ENCODE results near the gene PLA2G15. TPM values are rescaled to one million over a fixed set of nuclear protein-coding genes. Genes with fewer than 3 reads are reported as not detected.
A peak's percentile ranks its signal among the peaks of the same experiment; 100 is the strongest.

PLA2G15 gene
- total RNA-seq, 2 donors from 2014 or later = 28.3 to 29.1 TPM

DNA sequence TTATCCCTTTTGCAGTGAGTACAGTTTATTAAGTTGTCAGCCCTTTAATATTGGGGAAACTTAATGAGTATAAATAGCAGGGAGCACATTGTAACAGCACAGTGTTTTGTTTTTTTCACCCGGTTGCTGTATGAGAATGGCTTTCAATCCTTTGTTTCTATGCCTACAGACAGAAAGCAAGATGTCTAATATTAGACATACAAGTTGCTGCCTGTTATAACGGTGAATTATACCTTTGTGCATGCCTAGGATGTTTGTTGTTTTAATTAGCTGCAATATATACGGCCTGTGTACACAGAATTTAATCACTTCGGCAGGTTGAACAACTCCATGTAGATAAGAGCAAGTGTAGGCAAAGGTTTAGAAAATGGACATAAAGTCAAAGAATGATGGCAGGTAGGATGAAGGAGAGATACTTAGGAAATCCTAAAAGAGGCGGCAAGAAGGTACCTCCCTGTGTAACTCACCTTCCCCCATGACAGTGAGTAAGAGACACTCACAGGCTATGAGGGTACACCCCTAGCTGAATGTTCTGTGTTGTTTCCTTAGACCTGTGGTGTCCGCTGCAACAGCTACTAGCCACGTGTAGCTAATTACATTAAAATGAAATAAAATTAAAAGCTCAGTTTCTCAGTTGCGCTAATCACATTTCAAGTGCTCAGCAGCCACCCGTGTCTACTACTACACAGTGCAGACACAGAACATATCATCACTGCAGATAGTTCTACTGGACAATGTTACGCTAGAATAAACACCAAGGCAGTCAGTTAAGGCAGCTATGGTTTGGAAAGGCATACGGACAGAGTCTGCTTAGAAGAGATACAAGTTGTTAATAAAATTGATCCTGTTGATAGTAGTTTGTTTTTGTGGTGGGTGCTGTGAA, 54.6 kb downstream of the PLA2G15 start:
- Histone ChIP-seq H3K27me3 (no peaks in the 10 kb centered on the region), H3K4me1 (peaks cover 0 to 41% of the 10 kb centered on the region in 2 donors), H3K4me3 (no peak overlapping the region), H3K9me3 (no peaks in the 10 kb centered on the region), H3K36me3 (peaks cover 96% of the 10 kb centered on the region), H3K27ac (peak overlapping the region; percentile 66 to 78)
- no peak for TF ChIP-seq CTCF (IDR thresholded peaks at IDR 0.05)
- DNase-seq (ENCODE audit: low spot score) = no peak

- Histone ChIP-seq H3K4me1 (peaks cover 0 to 41% of the 10 kb centered on the region in 2 donors), H3K4me3 (no peak overlapping the region), H3K27me3 (no peaks in the 10 kb centered on the region), H3K36me3 (peaks cover 96% of the 10 kb centered on the region), H3K9me3 (no peaks in the 10 kb centered on the region), H3K27ac (no peak overlapping the region)
- no peak for DNase-seq (ENCODE audit: low spot score)
- no peak for TF ChIP-seq CTCF (IDR thresholded peaks at IDR 0.05)
Observed at GRCh38 chr16:68300734-68301459, 55.7 kb downstream of the PLA2G15 start.

GRCh38 chr16:68306633-68307032, 61.5 kb downstream of the PLA2G15 start:
- Histone ChIP-seq H3K4me1 (peaks cover 0 to 24% of the 10 kb centered on the region in 2 donors), H3K36me3 (peaks cover 42% of the 10 kb centered on the region), H3K27ac (no peak overlapping the region), H3K4me3 (no peak overlapping the region), H3K9me3 (no peaks in the 10 kb centered on the region), H3K27me3 (no peaks in the 10 kb centered on the region)
- no peak for DNase-seq (ENCODE audit: low spot score)
- no peak for TF ChIP-seq CTCF (IDR thresholded peaks at IDR 0.05)

DNA sequence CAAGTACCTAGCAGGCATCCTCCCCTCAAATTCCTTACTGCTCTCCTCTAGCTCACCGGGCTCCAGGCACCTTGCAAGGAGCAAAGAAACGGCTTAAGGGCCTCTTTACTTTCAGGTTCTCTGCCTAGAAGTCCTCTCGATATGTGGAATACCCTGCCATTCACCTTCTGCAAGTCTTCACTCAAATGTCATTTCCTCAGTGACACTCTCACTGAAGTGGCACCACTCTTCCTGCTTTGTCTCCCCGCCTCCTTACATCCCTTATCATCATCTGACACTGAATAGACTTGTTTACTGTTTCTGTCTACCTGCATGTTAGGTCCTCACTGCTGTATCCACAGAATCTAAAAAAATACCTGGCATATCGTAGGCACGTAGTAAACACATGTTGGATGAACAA, 64.6 kb downstream of the PLA2G15 start:
- Histone ChIP-seq H3K4me3 (peak overlapping the region; percentile 58 to 88), H3K9me3 (no peaks in the 10 kb centered on the region), H3K27ac (no peak overlapping the region), H3K27me3 (no peaks in the 10 kb centered on the region), H3K4me1 (peaks cover 0 to 27% of the 10 kb centered on the region in 2 donors), H3K36me3 (peaks cover 12% of the 10 kb centered on the region)
- no peak for DNase-seq (ENCODE audit: low spot score)
- no peak for TF ChIP-seq CTCF (IDR thresholded peaks at IDR 0.05)

GRCh38 chr16:68310437-68310773, 65.2 kb downstream of the PLA2G15 start:
- peak overlapping the region; percentile 69 to 80 for H3K27ac ChIP-seq
- H3K4me1 ChIP-seq = peaks cover 0 to 27% of the 10 kb centered on the region in 2 donors
- peak overlapping the region; percentile 58 to 88 for H3K4me3 ChIP-seq
- H3K9me3 ChIP-seq = no peaks in the 10 kb centered on the region
- TF ChIP-seq CTCF (IDR thresholded peaks at IDR 0.05) = no peak
- H3K36me3 ChIP-seq = peaks cover 6% of the 10 kb centered on the region
- no peak for DNase-seq (ENCODE audit: low spot score)
- H3K27me3 ChIP-seq = no peaks in the 10 kb centered on the region

Small RNAs within 50 kb of the gene (microRNA-seq; reads per million reads assigned to microRNA genes)
- gene MIR6773 (ENCODE audit: borderline number of aligned reads in 2 of 2, borderline replicate concordance in 1 of 2) = 0 reads per million in 2 donors

Other genes with a start within 250 kb of the PLA2G15 start
- gene DPEP2, start 245.9 kb upstream of the PLA2G15 start, total RNA-seq = 1 to 10 TPM in 1 of 2 donors, under 1 TPM in 1; 0.85 to 1.6 TPM
- gene DPEP2NB, start 229.5 kb upstream of the PLA2G15 start, total RNA-seq = not detected
- gene DDX28, start 222.1 kb upstream of the PLA2G15 start, total RNA-seq = 1 to 10 TPM; 4.3 to 4.8 TPM
- gene DUS2, start 222.1 kb upstream of the PLA2G15 start, total RNA-seq = 1 to 10 TPM; 4.5 to 4.9 TPM
- gene NFATC3, start 160.0 kb upstream of the PLA2G15 start, total RNA-seq = 10 to 100 TPM; 24.5 to 45.0 TPM
- gene ESRP2, start 9.2 kb upstream of the PLA2G15 start, total RNA-seq = 1 to 10 TPM in 1 of 2 donors, under 1 TPM in 1; 0.59 to 1.2 TPM
- 10 to 100 TPM; 28.9 to 51.0 TPM for gene SLC7A6, start 19.2 kb downstream of the PLA2G15 start, total RNA-seq
- gene SLC7A6OS, start 65.6 kb downstream of the PLA2G15 start, total RNA-seq = 1 to 10 TPM; 6.8 to 8.6 TPM
- 10 to 100 TPM; 24.5 to 35.7 TPM for gene PRMT7, start 65.6 kb downstream of the PLA2G15 start, total RNA-seq
- 1 to 10 TPM; 3.0 to 4.4 TPM for gene SMPD3, start 203.1 kb downstream of the PLA2G15 start, total RNA-seq